ENCODE data around the gene MICAL3.

MICAL3 gene

GRCh38 chr22:17906978-17907747 is 117.2 kb downstream of the MICAL3 start:
- DNase-seq: no peak

- no peak for DNase-seq
Observed at GRCh38 chr22:17905445-17905844, 118.9 kb downstream of the MICAL3 start.

DNA sequence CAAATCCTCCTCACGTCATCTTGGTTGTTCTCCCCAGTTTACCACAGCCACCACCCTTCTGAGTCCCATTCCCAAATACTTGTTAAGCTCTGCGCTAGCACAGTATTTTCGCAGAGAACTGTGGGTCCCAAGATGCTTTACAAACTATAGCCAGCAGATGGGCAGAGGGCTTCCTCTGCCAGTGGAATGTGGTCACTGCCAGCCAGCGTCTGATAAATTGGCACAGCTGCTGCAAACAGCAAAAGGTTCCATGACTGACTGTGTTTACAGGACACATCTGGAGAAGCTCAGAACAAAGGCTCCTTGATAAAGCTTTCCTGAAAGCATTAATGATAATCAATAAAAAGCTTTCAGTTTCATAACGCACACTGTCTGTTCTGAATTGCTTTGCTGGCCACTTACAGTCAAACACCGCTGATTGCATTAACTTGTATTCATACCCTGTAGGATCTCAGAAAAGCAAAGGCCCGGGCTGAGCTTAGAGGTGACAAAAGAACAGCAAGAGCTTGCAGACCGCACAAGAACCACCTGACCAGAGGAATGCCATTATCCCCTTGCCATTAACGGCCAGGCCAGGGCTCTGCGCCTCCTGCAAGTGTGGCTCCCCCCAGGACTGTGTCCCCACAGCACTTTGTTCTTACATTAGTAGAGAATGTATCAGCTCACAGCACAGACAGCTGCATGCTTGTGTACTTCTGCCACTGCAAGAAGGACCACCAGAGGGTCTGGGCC is 120.6 kb downstream of the MICAL3 start:
- DNase-seq: no peak

- no peak for DNase-seq
Observed at GRCh38 chr22:17902960-17903359, 121.4 kb downstream of the MICAL3 start.

GRCh38 chr22:17898375-17898774 is 126.0 kb downstream of the MICAL3 start:
- DNase-seq: no peak

DNA sequence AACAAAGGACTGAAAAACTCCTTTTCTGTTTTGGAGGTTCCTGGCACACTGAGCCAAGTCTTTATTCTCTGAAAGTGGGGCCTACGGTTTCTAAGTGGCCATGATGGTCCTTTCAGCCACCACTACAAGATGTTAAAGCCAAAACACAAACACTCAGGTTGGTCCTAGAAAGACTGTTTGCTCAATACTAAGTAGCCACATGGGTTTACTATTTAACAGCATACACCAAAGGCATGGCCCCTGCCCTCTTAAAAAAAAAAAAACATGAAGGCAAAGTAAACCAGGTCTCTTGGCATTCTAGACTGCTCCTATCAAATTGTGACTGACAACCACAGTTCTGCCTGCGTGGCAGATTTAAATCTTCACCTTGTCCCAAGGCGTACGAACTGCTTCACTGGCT is 126.5 kb downstream of the MICAL3 start:
- no peak for DNase-seq

GRCh38 chr22:17897426-17897825 is 126.9 kb downstream of the MICAL3 start:
- no peak for DNase-seq

DNA sequence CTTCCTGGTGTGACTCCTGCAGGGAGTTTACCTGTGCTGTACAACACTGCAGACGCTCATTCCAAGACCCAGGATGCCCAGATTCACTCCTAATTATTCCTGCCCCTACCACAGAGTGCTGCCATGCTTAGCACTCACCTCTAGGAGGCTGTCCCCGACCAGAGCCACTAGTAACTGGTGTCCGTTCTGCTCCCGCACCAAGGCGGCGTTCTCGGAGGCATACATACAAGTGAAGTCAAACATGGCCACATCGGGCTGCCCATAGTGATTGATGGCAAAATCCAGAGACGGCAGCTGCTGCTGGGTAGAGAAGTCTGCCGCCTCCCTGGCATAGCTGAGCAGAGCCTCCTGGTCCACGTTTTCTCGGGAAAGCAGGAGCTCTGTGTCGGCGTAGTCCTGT is 127.8 kb downstream of the MICAL3 start:
- DNase-seq: no peak

DNA sequence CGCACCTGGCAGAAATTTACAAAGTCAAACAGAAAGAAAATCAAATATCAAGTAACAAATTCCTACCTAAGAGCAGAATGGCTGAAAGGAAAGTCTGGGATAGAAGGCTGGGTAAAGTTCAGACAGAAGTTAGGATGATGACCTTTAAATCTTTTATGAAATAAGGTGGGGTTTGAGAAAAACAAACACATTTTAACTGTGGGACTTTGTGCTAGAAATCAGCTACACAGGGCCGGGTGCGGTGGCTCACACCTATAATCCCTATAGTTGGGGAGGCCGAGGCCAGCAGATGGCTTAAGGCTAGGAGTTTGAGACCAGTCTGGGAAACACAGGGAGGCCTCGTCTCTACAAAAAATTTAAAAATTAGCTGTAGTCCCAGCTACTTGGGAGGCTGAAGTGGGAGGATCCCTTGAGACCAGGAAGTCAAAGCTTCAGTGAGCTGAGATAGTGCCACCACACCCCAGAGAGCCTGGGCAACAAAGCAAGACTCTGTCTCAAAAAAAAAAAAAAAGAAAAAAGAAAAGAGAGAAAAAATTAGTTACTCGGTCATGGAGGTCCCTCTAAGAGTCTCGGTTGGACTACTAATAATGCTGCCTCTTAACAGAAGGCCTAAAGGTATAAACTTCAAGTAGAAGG is 130.3 kb downstream of the MICAL3 start:
- no peak for DNase-seq

- no peak for DNase-seq
Observed at GRCh38 chr22:17892376-17892775, 132.0 kb downstream of the MICAL3 start.

DNA sequence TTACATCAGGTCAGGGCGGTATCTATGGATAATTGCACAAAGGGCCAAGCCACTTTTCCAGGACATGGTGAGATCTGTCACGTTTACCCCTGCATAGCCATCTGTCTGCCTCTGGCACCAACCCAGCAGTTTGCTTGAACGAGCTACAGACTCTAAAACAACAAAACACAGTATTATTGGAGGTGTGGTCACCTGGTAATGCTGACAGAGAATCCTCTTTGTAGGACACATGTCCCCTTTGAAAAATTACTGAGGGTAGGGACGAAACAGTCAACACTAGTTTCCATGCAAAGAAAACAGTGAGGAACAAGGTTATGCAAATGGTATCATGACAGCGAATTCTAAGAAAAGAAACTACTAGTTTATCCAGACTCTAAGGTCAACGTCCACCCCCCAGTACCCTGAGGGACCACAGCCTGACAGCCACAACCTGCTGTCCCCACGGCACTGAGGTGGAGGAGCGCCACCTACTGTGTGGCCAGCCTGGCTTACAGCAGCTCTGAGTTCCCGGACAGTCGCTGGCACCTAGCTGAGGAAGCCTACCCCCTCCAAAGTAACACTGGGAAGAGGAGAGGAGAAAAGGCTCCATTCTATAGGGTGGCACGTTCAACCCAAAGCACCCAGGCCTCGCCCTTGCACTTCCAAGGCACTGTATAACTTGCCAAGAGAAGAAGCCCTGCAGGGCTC is 132.7 kb downstream of the MICAL3 start:
- no peak for DNase-seq

- DNase-seq: no peak
Observed at GRCh38 chr22:17890892-17891291, 133.5 kb downstream of the MICAL3 start.

- DNase-seq: no peak
Observed at GRCh38 chr22:17890245-17890671, 134.1 kb downstream of the MICAL3 start.

DNA sequence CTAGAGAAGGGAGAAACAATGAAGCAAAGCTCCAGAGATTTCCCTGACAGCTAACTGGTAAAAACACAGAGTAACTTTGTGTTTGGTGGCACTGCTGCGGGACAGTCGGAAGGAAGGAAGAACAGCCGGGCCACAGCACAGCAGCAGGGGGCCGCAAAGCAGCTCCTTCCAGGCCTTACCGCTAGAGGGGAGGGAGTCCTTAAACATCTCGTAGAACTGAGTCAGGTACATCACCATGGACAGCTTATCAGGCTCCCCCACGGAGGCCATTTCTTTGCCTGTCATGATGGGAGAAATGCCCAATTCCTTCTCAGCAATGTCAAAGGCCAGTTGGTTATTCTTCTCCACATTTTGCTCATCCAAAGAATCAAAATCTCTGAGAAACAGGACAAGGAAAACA is 135.5 kb downstream of the MICAL3 start:
- DNase-seq: no peak

DNA sequence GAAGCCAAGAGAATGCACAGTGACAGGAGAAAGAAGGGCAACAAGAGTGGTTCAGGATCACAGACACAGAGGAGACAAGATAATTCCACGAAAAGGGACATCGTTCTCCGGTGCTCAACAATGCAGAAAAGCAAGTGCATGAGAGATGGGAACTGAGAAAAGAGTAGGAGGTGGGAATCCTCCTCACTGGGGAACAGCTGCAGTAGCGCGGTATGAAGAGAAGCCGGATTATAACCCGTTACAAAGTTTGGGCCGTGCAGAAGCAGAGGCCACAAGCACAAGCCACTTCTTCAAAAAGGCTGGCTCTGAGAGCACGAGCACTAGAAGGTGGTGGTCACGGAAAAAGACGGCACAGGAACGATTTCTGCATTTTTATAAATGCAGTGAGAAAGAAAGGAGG is 135.9 kb downstream of the MICAL3 start:
- DNase-seq: no peak

GRCh38 chr22:17884893-17885292 is 139.5 kb downstream of the MICAL3 start:
- no peak for DNase-seq

GRCh38 chr22:17884084-17884483 is 140.3 kb downstream of the MICAL3 start:
- no peak for DNase-seq

- no peak for DNase-seq
Observed at GRCh38 chr22:17883356-17883755, 141.0 kb downstream of the MICAL3 start.

- DNase-seq: no peak
Observed at GRCh38 chr22:17882727-17883126, 141.6 kb downstream of the MICAL3 start.

- DNase-seq: no peak
Observed at GRCh38 chr22:17882162-17882561, 142.2 kb downstream of the MICAL3 start.

GRCh38 chr22:17881366-17881765 is 143.0 kb downstream of the MICAL3 start:
- DNase-seq: no peak

GRCh38 chr22:17880468-17880867 is 143.9 kb downstream of the MICAL3 start:
- DNase-seq: no peak

- no peak for DNase-seq
Observed at GRCh38 chr22:17880020-17880419, 144.3 kb downstream of the MICAL3 start.
